ENCODE data around the gene SPPL2B. TPM values are rescaled to one million over a fixed set of nuclear protein-coding genes. Genes with fewer than 3 reads are reported as not detected.
A peak's percentile ranks its signal among the peaks of the same experiment; 100 is the strongest.

Gene SPPL2B
- total and polyA plus RNA-seq, 8 donors: 36.4 to 226 (median 52.8) TPM

DNA sequence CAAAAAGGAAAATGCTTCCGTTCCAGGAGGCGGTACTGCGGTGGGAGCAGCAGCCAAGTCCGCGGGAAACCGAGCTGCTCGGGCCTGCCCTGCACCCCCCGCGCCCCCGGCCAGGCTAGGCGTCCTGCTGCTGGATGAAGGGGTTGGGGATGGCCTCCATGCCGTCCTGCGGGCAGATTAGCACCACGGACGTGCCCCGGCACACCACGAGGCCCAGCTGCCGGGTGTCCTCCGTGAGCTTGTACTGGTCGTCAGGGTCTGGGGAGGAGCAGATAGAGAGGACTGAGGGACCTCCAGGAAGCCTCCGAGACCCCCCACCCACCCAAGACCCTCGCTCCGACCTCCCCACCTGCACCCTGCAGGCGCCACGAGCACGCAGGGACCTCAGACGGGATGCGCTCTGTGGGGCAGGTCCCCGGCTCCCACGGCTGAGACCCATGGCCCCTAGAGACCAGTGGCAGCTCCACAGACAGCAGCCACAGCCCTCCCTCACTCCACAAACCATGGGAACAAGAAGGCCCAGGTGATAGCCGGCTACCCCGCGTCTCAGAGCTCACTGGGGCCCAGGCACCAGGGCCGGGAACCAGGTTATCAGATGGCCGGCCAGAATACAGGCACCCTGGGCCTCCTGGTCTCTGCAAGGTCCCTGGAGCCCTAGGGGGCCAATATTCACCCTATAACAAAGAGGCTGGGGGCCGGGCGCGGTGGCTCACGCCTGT lies 6.8 kb upstream of the SPPL2B start:
- DNase-seq: peak in 1 of 6 donors; percentile 67
- FAIRE-seq: no peak
- intact Hi-C loops (cut with DNase I): no loop called here
- no peak for ATAC-seq
- Histone ChIP-seq H3K27ac (no peak overlapping the region), H3K4me3 (no peak overlapping the region), H3K27me3 (no peaks in the 10 kb centered on the region), H3K4me1 (peaks cover under 1 to 2% (median 2%) of the 10 kb centered on the region in 3 donors), H3K36me3 (peaks cover 0 to 8% (median 0%) of the 10 kb centered on the region in 3 donors), H3K9me3 (no peaks in the 10 kb centered on the region)
- TF ChIP-seq, protein P1, sequence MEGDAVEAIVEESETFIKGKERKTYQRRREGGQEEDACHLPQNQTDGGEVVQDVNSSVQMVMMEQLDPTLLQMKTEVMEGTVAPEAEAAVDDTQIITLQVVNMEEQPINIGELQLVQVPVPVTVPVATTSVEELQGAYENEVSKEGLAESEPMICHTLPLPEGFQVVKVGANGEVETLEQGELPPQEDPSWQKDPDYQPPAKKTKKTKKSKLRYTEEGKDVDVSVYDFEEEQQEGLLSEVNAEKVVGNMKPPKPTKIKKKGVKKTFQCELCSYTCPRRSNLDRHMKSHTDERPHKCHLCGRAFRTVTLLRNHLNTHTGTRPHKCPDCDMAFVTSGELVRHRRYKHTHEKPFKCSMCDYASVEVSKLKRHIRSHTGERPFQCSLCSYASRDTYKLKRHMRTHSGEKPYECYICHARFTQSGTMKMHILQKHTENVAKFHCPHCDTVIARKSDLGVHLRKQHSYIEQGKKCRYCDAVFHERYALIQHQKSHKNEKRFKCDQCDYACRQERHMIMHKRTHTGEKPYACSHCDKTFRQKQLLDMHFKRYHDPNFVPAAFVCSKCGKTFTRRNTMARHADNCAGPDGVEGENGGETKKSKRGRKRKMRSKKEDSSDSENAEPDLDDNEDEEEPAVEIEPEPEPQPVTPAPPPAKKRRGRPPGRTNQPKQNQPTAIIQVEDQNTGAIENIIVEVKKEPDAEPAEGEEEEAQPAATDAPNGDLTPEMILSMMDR (IDR thresholded peaks at IDR 0.05): no peak
- 93% methylated on average over 39 of the region's 39 CpGs for WGBS, 2 donors

DNA sequence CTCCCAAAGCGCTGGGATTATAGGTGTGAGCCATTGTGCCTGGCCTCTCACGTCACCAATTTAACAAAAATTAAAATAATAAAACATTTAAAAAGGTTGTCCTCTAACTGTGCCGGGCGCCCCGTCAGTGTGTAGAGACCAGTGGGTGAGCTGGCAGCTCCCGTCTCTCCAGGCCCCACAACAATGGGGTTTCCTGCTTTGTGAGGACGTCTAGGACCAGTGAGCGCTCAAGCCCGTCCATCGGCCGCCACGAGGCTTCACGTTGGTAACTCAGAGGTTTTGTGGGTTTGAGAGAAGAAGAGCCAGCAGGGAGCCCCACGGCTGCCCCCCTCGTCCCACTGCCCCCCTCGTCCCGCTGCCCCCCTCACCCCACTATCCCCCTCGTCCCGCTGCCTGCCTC lies 4.8 kb upstream of the SPPL2B start:
- intact Hi-C loops (cut with DNase I): no loop called here
- WGBS, 2 donors: 92 to 94% methylated on average over 19 of the region's 19 CpGs
- no peak overlapping the region for H3K27ac ChIP-seq
- no peaks in the 10 kb centered on the region for H3K9me3 ChIP-seq
- TF ChIP-seq, protein P1 (IDR thresholded peaks at IDR 0.05): no peak
- no peak for DNase-seq
- no peak overlapping the region for H3K4me3 ChIP-seq
- no peak for FAIRE-seq
- ATAC-seq: no peak
- peaks cover 0 to 8% (median 0%) of the 10 kb centered on the region in 3 donors for H3K36me3 ChIP-seq
- H3K27me3 ChIP-seq: no peaks in the 10 kb centered on the region
- peaks cover 9 to 11% (median 10%) of the 10 kb centered on the region in 3 donors for H3K4me1 ChIP-seq

DNA sequence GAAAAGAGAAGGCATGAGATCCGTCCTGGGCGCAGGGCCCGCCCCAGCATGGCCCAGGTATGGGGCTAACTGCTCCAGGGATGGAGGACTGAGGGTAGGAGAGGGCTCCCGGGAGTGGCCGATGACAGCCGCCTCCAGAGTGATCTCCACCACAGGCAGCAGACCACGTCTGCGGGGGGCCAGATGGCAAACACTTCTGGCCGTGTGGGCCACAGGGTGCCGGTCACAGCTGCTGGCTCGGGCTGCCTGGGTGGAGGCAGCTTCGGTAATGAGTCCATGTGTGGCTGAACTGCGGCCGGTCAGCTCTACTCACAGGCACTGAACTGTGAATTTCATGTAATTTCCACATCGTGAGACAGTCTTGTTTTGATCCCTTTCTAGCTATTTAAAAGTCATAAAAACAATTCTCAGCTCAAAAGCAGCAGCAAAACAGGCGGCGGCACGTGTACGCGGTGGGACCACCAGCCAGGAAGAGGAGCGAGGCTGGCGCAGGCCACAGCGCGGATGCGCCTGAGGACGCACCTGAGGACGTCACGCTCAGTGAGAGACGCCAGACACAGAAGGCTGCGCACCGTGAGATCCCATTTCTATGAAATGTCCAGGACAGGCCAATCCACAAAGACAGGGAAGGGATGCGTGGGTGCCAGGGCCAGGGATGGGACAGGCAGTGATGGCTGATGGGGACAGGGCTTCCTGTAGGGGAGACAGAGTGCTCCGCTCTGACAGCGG lies 4.1 kb upstream of the SPPL2B start:
- FAIRE-seq (no peak), DNase-seq (no peak), ATAC-seq (no peak)
- Histone ChIP-seq H3K4me1 (peaks cover 10 to 15% (median 13%) of the 10 kb centered on the region in 3 donors), H3K9me3 (no peaks in the 10 kb centered on the region), H3K36me3 (peaks cover 0 to 8% (median 0%) of the 10 kb centered on the region in 3 donors), H3K27ac (no peak overlapping the region), H3K27me3 (no peaks in the 10 kb centered on the region), H3K4me3 (no peak overlapping the region)
- intact Hi-C loops (cut with DNase I): no loop called here
- whole genome bisulfite sequencing, 2 donors: 89 to 90% methylated on average over 34 of the region's 34 CpGs
- TF ChIP-seq, protein P1 (IDR thresholded peaks at IDR 0.05): no peak

DNA sequence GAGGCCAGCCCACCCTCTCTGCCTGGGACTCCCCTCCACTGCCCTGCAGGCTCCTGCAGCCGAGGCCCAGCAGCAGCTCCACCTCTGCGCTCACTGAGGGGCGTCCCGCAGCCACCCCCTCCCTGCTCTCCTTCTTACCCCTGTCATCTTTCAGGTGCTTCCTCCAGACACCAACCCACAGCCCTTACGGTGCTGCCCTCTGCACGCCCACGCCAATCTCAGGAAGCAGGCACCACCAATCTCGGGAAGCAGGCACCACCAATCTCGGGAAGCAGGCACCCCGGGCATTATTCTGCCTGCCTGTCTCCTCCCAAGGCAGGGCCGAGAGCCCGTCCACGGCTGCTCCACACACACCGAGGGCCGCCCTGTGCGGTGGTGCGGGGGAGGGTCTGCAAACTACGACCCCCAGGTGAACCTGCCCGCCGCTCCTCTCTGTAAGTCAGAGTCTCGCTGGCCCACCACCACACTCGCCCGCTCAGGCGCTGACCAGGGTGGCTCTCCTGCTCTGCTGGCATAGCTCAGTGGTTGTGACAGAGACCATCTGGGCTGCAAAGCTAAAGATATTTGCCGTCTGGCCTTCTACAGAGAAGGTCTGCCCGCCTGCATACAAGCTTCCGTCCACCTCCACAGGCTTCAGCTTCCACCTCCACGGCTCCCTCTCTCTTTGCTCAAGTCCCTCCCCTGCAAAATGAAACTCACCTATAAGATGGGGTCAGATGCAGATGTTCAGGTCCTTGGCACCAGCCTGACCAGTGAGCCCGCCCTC lies 3.0 kb upstream of the SPPL2B start:
- ATAC-seq (no peak), DNase-seq (peak in 1 of 6 donors; percentile 64), FAIRE-seq (no peak)
- WGBS, 2 donors: 81 to 85% methylated on average over 29 of the region's 29 CpGs
- Histone ChIP-seq H3K27me3 (no peaks in the 10 kb centered on the region), H3K9me3 (no peaks in the 10 kb centered on the region), H3K27ac (no peak overlapping the region), H3K4me1 (peaks cover 12 to 24% (median 16%) of the 10 kb centered on the region in 3 donors), H3K36me3 (peaks cover 0 to 8% (median 0%) of the 10 kb centered on the region in 3 donors), H3K4me3 (no peak overlapping the region)
- TF ChIP-seq, protein P1 (IDR thresholded peaks at IDR 0.05): no peak
- intact Hi-C loops (cut with DNase I): no loop called here
